ENCODE data around the gene C19orf81. TPM values are rescaled to one million over a fixed set of nuclear protein-coding genes. Genes with fewer than 3 reads are reported as not detected.

Gene C19orf81
- total RNA-seq, 1 experiment from 2014 or later: not detected

DNA sequence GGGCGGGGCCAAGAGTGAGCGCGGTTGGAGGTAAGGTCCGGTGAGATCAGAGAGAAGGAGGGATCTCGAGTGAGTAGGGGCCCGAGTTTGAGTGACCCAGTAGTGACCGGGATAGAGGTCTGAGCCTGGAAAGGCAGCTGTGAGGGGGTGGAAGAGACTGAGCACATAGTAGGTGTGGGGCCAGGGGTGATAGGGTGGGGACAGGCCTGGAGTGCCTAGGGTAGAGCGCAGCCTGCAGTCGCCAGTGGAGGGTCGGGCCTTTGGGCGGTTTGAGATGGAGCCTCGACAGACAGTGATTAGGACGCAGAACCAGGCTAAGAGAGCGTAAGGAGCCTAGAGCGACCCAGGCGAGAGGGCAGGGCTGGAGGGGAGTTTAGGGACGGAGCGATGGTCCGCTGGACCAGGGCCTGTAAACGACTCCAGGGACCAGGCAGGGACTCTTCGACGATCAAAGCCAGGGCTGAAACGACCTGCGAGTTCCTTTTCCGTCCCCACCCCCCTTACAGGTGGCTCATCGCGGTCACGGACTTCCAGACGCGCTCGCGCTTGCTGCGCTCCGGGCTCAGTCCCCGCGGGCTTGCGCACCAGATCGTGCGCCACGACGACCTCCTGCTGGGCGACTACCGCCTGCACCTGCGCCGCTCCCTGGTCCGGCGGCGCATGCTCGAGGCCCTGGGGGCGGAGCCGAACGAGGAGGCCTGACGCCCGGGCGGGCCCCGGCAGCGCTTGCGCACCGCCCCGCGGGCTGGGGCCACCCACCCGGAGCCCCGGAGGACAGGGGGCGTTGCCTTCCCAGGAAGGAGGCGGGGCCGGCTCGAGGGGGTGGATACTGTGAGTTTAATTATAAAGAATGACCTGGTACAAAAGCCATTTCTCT lies 9.4 kb downstream of the C19orf81 start:
- DNase-seq (ENCODE audit: low spot score): no peak

DNA sequence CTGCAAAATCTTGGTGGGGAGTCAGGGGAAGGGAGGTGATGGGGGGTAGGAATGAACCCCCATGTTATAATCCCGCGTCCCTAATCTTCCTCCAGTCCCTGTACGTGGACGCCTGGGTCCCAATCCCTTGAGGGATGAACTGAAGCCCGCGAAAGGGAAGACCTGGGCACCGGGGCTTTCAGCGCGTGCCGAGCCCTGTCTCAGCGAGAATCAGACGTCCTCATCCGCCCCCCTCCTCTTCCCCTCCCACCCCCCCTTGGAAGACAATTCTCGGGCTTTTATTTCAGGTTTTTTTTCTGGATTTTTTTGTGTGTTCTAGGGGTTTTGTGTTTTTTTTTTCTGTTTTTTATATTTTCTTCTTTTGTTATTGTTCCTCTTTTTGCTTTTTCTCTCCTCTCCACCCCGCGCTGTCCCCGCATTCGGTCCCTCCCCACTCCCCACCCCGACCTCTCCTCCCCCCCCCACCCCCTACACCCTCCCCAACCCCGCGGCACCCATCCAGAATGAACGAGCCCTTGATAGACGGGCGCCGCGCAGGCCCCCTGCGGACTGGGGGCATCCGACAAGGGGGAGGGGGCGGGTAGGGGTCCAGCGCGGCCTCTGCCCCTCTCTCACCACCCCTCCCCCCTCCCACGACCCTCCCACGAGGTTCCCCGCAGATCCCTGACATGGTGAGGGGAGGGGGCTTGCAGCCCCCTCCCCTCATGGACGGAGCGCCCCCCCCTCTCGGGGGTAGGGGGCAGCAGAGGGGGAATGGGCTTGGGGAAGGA lies 10.3 kb downstream of the C19orf81 start:
- no peak for DNase-seq (ENCODE audit: low spot score)

DNA sequence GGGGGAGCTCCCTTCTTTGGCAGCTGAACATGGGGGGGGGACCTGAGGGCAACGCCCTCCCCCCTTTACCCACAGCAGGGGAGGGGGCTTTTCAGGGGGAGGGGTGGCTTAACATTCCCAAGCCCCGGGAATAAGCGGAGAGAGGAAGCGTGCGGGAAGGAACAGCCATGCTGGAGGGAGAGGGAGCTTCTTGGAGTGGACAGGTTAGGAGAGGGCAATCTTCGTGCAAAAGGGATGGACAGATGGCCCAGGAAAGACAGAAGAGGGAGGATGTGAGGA lies 10.8 kb downstream of the C19orf81 start:
- no peak for DNase-seq (ENCODE audit: low spot score)

DNA sequence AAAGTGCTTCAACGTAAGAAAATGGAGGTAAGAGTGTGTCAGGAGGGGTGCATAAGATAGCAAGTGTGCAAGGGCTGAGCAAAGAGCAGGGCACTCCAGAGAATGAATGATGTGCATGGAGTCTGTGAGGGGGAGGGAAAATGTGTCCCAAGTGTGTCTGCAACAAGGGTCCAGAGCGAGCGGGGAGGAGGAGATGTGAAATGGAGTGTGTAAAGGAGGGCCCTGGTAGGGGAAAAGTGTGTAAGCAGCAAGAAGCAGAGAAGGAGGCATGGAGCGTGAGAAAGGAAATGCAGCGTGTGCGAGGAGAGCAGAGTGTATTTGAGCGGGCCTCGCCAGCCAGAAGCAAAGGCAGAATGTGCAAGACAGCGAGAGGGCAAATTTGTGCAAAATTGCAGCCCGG lies 11.8 kb downstream of the C19orf81 start:
- no peak for DNase-seq (ENCODE audit: low spot score)

DNA sequence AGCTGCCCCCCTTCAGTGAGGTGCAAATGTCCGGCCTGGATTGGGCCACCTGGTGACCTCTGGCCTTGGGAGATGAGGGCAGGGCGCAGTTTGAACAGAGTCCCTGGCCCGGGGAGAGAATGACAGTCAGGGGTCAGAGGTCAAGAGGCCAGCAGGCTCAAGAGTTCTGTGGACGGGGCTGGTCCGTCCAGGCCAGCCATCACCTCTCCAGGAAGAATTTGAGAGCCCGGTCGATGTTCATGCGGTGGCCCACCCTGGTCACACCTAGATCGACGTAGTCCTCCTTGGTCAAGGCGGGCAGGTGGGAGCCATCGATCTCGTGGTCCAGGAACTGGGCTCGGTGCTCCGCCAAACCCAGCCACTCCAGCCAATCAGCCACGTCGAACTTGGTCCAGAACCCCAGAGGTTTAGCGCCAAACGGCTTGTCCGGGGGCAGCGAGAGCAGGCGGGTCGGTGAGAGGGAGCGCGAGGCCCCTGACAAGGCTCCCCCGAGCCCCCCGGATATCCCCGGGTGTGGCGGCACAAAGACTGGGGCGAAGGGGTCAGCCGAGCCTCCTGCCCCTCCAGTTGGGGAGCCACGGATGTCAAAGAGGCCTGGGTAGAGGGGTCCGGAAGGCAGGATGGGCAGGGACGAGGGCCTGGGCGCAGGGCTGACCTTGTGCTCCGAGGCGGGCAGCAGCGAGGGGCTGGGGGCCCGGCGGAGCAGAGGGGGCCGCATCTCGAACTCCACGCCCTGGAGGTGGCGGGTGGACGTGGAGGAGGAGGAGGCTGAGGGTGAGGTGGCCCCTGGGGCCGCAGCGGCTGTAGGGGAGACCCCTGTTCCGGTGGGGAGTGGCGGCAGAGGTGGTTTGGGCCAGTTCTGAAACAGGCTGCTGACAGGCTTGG lies 12.8 kb downstream of the C19orf81 start:
- no peak for DNase-seq (ENCODE audit: low spot score)

DNA sequence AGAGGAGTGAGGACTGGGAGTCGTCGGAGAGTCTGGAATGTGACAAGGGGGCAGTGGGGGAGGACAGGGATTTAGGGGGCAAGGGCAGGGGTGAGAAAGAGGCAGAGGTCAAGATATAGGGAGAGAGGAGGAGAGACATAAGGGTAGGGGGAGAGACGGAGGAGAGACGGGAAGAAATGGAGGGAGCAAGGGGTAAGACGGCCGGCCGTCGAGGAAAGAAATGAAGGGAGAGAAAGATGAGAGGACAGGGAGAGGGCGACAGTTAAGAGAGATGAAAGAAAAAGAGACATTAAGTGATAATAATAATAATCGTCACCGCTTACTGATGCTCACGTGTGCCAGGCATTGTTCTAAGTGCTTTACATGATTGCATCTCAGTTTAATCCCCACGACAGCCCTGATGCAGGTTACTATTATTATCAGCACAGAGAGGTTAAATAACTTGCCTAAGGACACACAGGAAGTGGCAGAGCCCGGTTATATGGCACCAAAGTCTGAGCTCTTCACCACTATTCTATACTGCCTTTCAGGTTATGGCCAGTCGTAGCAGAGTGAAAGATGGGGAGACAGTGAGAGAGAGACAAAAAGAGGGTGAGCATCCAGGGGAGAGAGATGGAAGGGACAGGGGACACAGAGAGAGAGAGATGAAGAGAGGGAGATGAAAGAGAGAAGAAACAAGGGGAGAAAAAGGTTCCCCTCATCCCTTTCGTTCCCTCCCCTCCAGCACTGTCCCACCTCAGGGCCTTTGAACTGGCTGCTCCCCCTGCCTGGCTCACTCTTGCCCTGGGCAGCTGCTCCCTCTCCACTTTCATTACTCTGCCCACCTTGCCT lies 13.6 kb downstream of the C19orf81 start:
- DNase-seq (ENCODE audit: low spot score): no peak

DNA sequence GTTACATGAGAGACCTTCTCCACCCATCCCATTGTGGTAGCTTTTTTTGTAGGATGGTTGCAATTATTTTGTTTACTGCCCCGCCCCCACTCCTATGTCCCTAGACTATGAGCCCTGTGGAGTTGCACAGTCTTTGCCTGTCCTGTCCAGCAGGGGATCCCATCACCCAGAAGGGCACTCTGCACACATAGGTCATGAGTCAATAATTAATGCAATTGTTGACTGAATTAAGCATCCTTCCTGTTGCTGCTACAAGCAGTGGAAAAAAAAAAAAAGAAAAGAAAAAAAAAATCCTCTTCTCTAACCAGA lies 14.2 kb downstream of the C19orf81 start:
- peak; percentile 70 for DNase-seq (ENCODE audit: low spot score)

DNA sequence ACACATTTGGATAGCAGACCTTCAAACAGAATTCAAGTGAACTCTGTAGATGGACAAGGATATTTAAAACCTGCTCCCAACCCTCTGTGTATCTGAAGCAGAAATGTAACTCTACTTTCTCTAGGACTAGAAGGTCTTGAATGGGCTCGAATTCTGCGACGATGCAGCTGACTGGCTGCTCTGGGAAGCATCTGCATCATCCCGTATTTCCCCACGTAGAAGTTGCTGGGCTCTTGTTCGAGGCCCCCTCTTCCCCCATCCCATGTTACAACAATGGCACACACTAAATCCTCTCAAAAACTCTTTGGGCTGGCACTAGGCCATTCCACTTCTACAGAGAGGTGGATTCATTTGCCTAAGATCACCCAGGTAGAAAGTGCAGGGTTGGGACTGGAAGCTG lies 15.0 kb downstream of the C19orf81 start:
- DNase-seq (ENCODE audit: low spot score): no peak

DNA sequence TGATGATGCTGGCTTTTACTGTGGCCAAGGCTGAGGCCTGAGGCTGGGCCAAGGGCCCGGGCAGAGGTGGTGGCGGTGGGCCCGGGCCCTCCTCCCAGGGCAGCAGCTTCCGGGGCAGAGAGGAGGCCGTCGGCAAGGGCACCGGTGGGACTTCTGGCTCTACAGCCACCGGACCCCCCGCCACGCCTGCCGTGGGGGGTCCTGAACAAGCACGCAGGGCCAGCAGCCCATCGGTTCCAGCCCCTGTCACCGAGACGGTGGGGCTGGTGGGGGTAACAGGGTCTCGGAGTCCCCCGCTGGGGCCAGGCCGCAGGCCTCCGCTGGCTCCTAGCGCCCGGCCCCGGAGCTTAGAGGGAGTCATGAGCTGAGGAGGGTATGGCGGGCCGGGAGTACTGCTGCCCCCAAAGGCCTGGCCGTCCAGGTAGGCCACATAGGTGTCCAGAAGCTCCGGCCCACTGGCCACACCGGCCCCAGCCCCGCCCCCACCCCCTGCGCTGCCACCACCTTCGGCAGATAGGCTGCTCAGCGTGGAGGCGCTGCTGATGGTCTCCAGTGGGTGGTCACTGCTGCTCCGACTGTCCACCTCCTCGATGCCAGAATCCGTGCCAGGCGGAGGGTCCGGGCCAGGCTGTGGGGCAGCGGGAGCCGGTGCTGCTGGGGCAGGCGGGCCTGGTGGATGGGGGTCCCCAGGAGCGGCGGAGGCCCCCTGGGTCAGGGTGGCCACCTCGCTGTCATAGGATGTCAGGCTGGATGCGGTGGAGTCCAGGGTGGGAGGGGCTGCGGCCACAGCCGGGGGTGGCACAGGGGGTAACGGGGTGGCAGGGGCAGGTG lies 17.3 kb downstream of the C19orf81 start:
- DNase-seq (ENCODE audit: low spot score): no peak

DNA sequence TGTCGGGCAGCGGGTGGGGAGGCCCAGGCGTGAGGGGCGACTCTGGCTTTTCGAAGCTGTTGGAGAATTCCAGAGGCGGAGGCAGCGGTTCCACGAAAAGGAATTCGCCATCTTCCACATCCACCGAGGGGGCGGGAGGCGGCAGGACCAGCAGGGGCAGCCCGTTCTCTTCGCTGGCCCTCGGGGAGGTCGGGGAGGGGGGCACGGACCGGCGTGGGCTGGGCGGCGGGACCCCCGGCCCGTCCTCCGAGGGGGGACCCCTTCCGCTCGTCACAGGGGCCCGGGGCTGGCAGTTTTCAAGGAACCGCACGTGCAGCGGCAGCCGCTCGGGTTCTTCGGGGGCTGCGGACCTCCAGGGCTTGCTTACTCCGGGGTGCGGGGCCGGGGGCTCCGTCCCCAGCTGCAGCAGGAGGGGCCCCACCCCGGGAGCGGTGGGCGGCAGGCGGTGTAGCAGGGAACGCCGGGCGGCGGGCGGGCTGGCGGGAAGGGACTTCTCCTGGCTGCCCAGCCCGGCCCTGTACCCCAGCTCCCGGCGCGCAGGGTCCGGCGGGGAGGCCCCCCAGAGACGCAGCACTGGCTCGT lies 18.0 kb downstream of the C19orf81 start:
- no peak for DNase-seq (ENCODE audit: low spot score)

DNA sequence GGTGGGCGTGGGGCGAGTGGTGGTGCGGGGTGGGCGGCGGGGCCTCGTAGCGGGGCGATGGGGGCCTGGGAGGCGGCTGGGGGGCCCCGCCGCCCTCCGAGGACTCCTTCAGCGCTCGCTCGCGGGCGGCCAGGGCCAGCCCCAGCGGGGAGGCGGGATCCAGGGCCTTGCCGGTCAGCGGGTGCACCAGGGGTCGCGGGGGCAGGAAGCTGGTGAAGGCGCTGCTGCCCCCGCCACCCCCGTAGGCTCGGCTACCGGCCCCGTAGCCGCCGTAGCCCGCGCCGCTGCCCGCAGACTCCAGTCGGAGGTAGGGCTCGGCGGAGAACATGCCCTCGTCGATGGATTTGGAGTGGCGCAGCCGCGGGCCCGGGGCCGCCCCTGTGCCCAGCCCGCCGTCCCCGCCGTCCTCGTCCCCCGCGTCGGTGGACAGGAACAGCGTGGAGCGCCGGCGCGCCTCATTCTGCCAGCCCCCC lies 18.6 kb downstream of the C19orf81 start:
- DNase-seq (ENCODE audit: low spot score): no peak

DNA sequence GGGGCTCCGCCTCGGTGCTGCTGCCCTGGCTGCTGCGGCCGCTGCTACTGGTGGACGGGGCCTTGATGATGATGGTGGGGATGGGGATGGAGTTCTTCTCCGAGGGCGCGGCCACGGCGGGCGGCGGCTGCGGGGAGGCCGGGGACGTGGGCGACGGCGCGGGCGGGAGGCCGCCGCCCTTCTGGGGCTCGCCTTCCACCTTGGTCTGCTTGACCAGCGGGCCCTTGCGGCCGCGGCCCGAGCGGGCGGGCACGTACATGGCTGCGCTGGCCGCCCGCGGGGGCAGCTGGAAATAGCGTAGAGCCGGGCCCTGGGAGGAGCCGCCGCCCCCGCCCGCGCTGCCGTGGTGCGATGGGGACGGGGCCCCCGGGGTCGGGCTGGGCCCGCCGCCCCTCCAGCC lies 19.2 kb downstream of the C19orf81 start:
- DNase-seq (ENCODE audit: low spot score): no peak

DNA sequence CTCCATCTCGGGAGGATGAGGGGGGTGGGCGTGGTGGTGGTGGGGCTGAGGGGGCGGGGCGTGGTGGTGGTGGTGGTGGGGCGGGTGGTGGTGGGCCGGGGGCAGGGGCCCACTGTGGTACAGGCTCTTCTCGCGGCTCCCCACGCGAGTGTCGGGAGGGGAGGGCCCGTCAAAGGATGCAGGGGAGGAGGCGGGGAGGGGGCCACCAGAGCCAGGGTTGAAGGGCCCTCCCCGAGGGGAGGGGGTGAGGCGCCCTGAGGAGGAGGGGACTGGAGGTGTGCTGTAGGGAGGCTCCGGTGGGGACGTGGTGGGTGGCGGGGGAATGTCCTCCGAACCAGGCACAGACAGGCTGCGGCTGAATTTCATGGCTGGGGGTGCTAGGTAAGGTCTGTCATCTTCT lies 19.6 kb downstream of the C19orf81 start:
- no peak for DNase-seq (ENCODE audit: low spot score)

DNA sequence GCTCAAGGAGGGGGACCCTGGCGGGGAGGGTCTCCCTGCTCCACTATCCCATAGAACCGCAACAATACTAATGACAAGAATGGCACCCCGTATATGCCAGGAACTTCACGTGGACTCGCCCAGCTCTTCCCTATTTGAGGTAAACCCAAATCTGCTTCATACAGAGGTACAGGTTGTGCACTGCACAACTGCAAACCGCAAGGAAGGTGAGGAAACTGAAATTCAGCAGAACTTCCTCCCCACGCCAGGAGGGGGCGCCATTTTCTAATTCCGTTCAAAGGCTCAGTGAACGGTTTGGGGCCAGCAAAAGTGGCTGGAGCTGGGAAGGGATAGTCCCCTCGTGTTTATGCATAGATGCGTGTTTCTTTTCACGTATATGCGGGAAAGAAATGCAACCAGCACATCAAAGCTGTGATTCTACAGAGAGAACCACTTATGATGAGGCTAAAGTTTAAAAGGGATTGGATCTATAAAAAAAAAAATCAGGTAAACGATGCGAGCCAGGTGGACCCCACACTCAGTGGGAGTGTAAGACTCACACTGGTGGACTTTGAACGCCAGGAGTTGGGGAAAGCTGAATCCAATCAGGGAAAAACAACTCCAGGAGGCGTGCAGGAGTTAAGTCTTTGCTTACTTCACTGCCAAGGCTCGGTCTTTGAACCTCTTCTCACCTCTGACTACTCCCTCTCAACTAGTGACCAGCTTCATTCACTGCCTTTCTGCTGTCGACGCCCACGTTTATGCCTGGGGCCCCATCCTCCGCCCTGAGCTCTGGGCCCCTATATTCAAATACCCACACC lies 20.3 kb downstream of the C19orf81 start:
- peak; percentile 74 for DNase-seq (ENCODE audit: low spot score)

DNA sequence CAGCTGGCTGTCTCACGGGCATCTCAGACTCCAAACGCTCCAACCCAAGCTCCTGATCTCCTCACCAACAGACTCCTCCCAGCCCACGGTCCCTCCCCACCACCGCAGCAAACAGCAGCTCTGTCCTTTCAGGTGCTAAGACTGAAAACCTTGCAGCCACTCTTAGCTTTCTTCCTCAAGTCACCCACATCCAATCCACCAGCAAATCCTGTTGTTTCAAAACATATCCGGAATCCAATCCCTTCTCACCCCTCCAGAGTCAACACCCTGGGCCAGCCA lies 20.8 kb downstream of the C19orf81 start:
- DNase-seq (ENCODE audit: low spot score): no peak

DNA sequence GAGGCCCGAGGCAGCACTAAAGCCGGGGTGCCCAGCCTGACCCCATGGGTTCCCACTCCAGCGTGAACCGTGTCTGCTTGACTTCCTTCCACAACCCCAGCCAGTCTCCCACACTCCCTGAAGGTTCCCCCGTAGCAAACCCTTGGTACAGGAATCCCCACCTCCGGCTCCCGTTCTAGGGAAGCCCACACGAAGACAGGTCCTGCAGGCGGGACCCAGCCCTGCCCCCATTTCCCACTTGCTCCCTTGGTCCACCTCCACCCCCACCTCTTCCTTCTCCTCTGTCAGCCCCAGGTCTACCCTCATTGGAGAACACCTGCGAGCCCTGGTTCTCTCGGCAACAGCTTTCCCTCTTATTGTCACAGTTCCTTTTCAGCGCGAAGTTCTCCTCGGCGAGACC lies 23.9 kb downstream of the C19orf81 start:
- DNase-seq (ENCODE audit: low spot score): no peak

DNA sequence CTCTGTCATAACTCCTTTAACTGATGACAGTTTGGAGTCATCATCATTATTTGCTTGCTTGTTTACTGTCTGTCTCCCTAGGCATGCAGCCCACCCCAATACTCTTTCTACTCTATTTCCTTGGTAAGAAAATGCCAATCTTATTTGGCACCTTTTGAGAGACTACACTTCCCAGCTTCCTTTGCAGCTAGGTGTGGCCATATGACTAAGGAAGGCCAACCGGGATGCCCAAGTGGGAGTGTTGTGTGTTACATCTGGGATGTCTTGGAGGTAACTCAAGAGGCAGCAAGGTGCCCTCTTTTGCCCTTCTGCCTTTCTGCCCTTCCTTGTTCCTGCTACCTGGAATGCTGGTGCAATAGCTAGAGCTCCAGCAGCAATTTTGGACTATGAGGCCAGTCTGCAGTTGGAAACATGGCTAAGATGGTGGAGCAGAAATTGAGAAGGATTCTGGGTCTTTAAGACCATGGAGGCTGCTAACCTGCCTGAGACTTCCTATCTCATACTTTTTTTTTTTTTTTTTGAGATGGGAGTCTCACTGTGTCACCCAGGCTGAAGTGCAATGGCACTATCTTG lies 27.5 kb downstream of the C19orf81 start:
- peak; percentile 33 for DNase-seq (ENCODE audit: low spot score)

DNA sequence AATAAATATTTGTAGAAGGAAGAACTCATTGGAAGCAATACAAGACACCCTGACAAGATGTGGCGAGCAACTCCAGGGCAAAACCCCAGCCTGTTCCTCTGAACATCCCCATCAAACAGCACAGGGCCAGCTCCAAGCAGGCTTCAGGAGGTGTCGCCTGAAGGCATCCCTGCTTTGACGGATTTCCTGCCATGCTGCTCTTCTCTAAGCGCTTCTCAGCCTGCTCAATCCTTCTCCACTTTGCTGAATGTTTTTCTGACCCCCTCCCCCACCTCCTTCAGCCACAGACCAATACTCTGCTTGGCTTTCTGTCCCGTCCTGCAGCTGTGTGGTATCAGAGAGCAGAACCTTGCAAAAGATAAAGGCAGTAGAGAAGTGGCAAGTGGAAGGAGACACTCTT lies 28.4 kb downstream of the C19orf81 start:
- DNase-seq (ENCODE audit: low spot score): no peak

DNA sequence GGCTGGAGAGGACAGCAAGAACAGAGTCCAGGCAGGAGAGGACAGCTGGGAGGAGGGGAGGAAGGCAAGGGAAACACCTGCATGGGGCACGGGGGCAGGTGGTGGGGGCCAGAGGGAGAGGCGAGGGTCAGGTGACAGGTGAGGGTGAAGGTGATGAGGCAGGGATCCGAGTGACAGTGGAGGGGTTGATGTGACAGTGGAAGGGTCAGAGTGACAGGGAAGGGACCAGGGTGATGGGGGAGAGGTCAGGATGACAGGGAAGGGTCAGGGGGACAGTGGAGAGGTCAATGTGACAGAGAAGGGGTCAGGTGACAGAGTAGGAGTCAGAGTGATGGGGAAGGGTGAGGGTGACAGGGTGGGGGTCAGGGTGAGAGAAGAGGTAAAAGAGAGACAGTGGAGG lies 29.1 kb downstream of the C19orf81 start:
- no peak for DNase-seq (ENCODE audit: low spot score)
